NB4 (cell line): ENCODE data around the gene HDGF.

Experiments used
- DNase-seq: peaks from one replicate; pipeline ENCODE4 v3.0.0; 2010; ENCODE audit warnings: low read depth
- H3K4me3 ChIP-seq: one replicate; pipeline ENCODE4 v1.5.1; 2011; ENCODE audit warnings: mild to moderate bottlenecking, low read depth, low read length, moderate library complexity
- MYC ChIP-seq: IDR thresholded peaks from 2 replicates; pipeline ENCODE4 v1.6.1; 2011; ENCODE audit warnings: low read depth, low read length
- POLR2A ChIP-seq: IDR thresholded peaks from 2 replicates; pipeline ENCODE4 v1.6.1; 2011; ENCODE audit warnings: mild to moderate bottlenecking; ENCODE audit not compliant: insufficient read length; ENCODE audit errors: extremely low read depth
- TF ChIP-seq, protein P1 (sequence below): IDR thresholded peaks from 2 replicates; pipeline ENCODE4 v1.6.1; 2011; ENCODE audit warnings: low read depth, low read length
- TF ChIP-seq, protein P2 (sequence below): IDR thresholded peaks from one replicate; pipeline ENCODE4 v1.5.1; 2012; ENCODE audit warnings: low read depth, low read length

The HDGF gene

DNA sequence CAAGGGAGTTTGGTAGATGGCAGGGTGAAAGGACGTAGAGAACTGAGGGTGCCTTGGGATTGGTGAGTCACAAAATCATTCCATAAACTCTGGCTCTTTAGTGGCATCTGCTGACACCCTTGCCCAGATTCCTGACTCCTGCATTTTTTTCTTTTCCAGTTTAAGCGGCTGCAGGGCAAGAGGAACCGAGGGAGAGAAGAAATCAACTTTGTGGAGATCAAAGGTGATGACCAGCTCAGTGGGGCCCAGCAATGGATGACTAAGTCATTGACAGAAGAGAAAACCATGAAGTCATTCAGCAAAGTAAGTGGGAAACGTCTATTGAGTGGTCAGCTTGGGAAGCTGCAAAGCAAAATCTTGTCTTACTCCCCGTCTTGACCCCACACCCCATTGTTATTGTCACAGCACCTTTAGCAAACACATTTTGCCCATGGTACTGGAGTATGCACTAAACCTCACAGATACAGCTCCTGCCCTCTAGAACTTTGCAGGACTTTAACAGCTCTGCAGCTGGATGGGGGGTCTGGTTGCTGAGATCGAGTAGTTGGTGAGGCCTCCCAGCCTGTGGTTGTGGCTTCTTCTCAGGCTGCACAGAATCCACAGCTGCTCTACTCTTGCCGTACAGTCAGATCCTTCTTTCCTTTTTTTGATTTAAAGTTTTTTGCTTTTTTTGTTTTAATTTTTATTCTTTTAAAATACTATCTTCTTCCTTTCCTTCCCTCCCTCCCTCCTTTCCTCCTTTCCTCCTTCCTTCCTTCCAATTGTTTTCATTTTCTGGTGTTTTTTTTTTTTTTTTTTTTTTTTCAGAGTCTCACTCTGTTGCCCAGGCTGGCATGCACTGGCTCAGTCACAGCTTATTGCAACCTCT is 43.3 kb upstream of the HDGF start:
- TF ChIP-seq, protein P1, sequence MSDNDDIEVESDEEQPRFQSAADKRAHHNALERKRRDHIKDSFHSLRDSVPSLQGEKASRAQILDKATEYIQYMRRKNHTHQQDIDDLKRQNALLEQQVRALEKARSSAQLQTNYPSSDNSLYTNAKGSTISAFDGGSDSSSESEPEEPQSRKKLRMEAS: no peak
- TF ChIP-seq POLR2A: no peak
- H3K4me3 ChIP-seq: no peak overlapping the region
- DNase-seq: no peak

DNA sequence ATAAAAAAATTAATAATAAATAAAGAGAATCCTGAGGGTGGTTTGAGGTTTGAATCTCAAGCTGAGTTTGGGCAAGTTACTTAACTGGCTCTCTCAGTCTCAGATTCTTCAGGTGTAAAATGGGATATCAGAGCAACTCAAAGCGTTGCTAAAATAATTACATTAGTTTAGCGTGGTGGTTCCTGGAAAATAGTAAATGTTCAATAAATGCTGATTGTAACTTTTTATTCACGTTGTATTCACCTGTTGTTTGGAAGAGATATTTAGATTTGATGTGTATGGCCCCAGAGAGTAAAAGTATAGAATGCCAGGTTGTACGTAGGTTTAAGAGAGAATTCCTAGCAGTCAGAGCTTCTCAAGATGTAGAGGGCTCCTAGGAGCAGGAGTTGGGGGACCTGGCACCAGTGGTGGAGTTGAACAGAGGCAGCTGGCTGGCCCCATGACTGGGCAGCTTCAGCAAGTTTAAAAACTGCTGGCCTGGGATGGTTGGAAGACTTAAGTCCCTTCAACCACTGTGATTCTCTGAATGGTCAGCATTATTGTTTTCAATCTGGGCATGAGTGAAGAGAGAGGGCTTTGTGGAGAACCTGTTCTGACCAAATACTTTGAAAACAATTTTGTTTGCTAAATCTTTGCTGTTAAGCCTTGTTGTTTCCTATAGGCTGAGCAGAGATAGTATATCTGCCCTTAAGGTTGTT is 38.3 kb upstream of the HDGF start:
- no peak for TF ChIP-seq MYC
- TF ChIP-seq, protein P2, sequence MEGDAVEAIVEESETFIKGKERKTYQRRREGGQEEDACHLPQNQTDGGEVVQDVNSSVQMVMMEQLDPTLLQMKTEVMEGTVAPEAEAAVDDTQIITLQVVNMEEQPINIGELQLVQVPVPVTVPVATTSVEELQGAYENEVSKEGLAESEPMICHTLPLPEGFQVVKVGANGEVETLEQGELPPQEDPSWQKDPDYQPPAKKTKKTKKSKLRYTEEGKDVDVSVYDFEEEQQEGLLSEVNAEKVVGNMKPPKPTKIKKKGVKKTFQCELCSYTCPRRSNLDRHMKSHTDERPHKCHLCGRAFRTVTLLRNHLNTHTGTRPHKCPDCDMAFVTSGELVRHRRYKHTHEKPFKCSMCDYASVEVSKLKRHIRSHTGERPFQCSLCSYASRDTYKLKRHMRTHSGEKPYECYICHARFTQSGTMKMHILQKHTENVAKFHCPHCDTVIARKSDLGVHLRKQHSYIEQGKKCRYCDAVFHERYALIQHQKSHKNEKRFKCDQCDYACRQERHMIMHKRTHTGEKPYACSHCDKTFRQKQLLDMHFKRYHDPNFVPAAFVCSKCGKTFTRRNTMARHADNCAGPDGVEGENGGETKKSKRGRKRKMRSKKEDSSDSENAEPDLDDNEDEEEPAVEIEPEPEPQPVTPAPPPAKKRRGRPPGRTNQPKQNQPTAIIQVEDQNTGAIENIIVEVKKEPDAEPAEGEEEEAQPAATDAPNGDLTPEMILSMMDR: no peak
- no peak overlapping the region for H3K4me3 ChIP-seq
- DNase-seq: no peak

DNA sequence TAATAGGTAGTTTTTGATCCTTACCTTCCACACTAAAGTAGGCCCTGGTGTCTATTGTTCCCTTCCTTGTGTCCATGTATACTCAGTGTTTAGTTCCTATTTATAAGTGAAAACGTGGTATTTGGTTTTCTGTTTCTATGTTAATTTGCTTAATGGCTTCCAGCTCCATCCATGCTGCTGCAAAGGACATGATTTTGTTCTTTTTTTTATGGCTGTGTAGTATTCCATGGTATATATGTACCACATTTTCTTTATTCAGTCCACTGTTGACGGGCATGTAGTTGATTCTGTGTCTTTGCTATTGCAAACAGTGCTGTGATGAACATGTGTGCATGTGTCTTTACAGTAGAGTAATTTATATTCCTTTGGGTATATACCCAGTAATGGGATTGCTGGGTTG is 36.7 kb upstream of the HDGF start:
- no peak overlapping the region for H3K4me3 ChIP-seq
- TF ChIP-seq POLR2A (no peak), MYC (no peak)
- TF ChIP-seq, protein P1: no peak
- TF ChIP-seq, protein P2: no peak
- DNase-seq: no peak

DNA sequence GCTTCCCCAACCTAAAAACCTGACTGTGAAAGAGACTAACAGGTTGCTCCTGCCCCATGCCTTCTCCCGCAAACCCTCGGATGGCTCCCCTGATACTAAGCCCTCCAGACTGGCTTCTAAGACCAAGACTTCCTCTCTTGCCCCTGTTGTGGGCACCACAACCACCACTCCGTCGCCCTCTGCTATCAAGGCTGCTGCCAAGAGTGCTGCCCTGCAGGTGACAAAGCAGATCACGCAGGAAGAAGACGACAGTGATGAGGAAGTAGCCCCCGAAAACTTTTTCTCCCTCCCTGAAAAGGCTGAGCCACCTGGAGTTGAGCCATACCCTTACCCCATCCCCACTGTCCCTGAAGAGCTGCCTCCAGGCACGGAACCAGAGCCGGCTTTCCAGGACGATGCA is 35.2 kb upstream of the HDGF start:
- DNase-seq: no peak
- no peak overlapping the region for H3K4me3 ChIP-seq
- TF ChIP-seq, protein P2: no peak
- TF ChIP-seq POLR2A (no peak), MYC (no peak)
- TF ChIP-seq, protein P1: no peak

DNA sequence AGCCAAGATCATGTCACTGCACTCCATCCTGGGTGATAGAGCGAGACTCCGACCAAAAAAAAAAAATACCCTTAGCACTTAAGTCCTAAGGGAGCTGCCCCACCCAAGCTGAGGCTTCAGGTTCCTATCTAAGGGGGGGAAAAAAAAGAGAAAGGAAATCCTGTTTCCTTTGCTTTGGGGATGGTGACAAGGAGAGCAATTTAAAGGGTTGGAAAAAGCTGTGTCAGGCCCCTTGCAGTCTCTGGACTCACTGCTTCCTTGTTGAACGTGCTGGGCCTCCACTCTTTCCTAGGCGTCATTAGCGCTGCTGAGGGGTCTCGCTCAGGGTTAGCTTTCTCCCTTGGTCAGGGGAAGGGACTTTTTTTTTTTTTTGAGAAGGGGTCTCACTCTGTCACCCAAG is 34.0 kb upstream of the HDGF start:
- TF ChIP-seq, protein P1: no peak
- TF ChIP-seq MYC (no peak), POLR2A (no peak)
- TF ChIP-seq, protein P2: no peak
- DNase-seq: no peak

DNA sequence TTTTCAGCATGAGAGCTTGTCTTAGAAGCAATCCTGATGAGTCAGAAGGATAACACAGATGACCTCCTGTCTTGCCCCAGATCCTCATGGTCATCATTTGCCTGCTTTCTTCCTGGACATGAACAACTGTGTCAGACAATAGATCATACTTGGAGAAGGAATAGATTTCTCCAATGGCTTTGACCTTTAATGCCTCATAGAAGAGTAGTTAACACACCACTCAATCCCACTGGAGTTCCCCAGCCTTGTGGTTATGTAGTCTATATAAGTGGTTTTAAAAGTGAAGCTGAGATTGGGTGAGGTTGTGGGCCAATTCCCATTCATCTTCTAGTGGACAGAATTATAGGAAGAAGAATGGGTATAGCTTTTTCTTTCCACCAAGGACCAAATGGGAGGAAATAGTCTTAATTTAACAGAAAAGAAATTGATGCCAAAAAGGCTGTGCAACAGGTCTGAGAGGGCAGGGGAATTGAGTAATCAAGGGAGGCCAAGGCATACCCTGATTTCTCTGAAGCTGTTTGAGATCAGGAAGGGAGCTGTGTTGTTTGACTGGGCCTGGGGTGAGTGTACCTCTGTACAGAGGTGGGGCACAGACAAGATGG is 30.2 kb upstream of the HDGF start:
- H3K4me3 ChIP-seq: no peak overlapping the region
- no peak for DNase-seq
- no peak for TF ChIP-seq MYC
- TF ChIP-seq, protein P2: no peak
- TF ChIP-seq, protein P1: no peak
- no peak for TF ChIP-seq POLR2A

More for the DNA sequence above, 34.0 kb upstream of the HDGF start:
- no peak overlapping the region for H3K4me3 ChIP-seq
